Ascending aorta (tissue), 2 donors: Measurements from ENCODE around the gene MAP7. TPM values are rescaled to one million over a fixed set of nuclear protein-coding genes. Genes with fewer than 3 reads are reported as not detected.

ENCODE experiments used
- DNase-seq, 2 donors: peaks; one replicate each; pipeline ENCODE4 v3.0.0-alpha.2; 2019; ENCODE audit warnings: low spot score in 2 of 2
- H3K27ac ChIP-seq, 2 donors: fragments of 200-600 bp; sonication (generic); one replicate each; pipeline ENCODE4 v1.5.1; 2016 to 2017; ENCODE audit warnings: mild to moderate bottlenecking in 1 of 2
- H3K27me3 ChIP-seq: fragments of 200-600 bp; sonication (generic); one replicate; pipeline ENCODE4 v1.5.1; 2017
- H3K36me3 ChIP-seq, 2 donors: fragments of 200-600 bp; sonication (generic); one replicate each; pipeline ENCODE4 v1.5.1; 2016
- H3K4me1 ChIP-seq, 2 donors: fragments of 200-600 bp; sonication (generic); one replicate each; pipeline ENCODE4 v1.5.1; 2016 to 2017; ENCODE audit warnings: mild to moderate bottlenecking in 1 of 2
- H3K4me3 ChIP-seq, 2 donors: fragments of 200-600 bp; sonication (generic); one replicate each; pipeline ENCODE4 v1.5.1; 2016 to 2017; ENCODE audit warnings: mild to moderate bottlenecking in 1 of 2
- H3K9me3 ChIP-seq, 2 donors: fragments of 200-600 bp; sonication (generic); one replicate each; pipeline ENCODE4 v1.5.1; 2016
- intact Hi-C: fragments of 100-400 bp; cut with DNase I; formaldehyde crosslinking; loops from one replicate; pipeline ENCODE4 v1.15.1; 2023
- total RNA-seq: library from RNA; depleted of rRNA; stranded (reverse); fragments of >200 nt; gene quantifications from one replicate; pipeline ENCODE4 v1.1.0, GENCODE V29; 2016
- TF ChIP-seq, protein P1 (sequence below), 3 experiments: fragments of 200-600 bp in 2 of 3; fragments of 450-650 bp in 1 of 3; sonication (generic) in 2 of 3; IDR thresholded peaks; one replicate each; pipeline ENCODE4 v1.5.1; 2016 to 2019; ENCODE audit warnings: antibody characterized with exemption in 3 of 3, mild to moderate bottlenecking in 1 of 3, moderate library complexity in 1 of 3

The MAP7 gene
- total RNA-seq, 1 donor from 2014 or later = not detected

- no peaks in the 10 kb centered on the region for H3K27me3 ChIP-seq
- no peaks in the 10 kb centered on the region for H3K9me3 ChIP-seq
- TF ChIP-seq, protein P1, sequence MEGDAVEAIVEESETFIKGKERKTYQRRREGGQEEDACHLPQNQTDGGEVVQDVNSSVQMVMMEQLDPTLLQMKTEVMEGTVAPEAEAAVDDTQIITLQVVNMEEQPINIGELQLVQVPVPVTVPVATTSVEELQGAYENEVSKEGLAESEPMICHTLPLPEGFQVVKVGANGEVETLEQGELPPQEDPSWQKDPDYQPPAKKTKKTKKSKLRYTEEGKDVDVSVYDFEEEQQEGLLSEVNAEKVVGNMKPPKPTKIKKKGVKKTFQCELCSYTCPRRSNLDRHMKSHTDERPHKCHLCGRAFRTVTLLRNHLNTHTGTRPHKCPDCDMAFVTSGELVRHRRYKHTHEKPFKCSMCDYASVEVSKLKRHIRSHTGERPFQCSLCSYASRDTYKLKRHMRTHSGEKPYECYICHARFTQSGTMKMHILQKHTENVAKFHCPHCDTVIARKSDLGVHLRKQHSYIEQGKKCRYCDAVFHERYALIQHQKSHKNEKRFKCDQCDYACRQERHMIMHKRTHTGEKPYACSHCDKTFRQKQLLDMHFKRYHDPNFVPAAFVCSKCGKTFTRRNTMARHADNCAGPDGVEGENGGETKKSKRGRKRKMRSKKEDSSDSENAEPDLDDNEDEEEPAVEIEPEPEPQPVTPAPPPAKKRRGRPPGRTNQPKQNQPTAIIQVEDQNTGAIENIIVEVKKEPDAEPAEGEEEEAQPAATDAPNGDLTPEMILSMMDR (IDR thresholded peaks at IDR 0.05) = no peak
- H3K4me3 ChIP-seq = no peak overlapping the region
- no peaks in the 10 kb centered on the region for H3K36me3 ChIP-seq
- no peak overlapping the region for H3K27ac ChIP-seq
- no peaks in the 10 kb centered on the region for H3K4me1 ChIP-seq
- DNase-seq = no peak
- intact Hi-C loops = no loop called here
Observed at GRCh38 chr6:136341967-136342366, 208.3 kb downstream of the MAP7 start.

GRCh38 chr6:136341367-136341766 is 208.9 kb downstream of the MAP7 start:
- Histone ChIP-seq H3K4me1 (no peaks in the 10 kb centered on the region), H3K27ac (no peak overlapping the region), H3K4me3 (no peak overlapping the region), H3K9me3 (no peaks in the 10 kb centered on the region), H3K36me3 (no peaks in the 10 kb centered on the region), H3K27me3 (no peaks in the 10 kb centered on the region)
- intact Hi-C loops = no loop called here
- no peak for DNase-seq
- TF ChIP-seq, protein P1 (IDR thresholded peaks at IDR 0.05) = no peak

DNA sequence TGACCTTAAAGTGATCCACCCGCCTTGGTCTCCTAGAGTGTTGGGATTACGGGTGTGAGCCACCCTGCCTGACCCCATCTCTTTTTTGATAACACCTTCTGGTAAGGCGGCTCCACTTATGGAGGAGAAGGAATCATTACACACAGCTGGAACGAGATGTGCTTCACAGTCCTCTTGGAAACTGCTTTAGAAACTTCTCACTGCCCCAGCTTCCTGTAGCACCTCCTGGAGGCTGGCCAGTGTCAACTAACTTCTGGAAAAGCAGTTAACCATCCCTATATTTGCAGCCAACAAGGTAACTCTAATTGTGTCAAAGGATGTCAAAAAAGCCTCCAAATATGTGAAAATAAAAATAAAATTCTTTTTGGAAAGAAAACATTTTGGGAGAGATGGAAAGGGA is 211.7 kb downstream of the MAP7 start:
- no peak overlapping the region for H3K27ac ChIP-seq

DNA sequence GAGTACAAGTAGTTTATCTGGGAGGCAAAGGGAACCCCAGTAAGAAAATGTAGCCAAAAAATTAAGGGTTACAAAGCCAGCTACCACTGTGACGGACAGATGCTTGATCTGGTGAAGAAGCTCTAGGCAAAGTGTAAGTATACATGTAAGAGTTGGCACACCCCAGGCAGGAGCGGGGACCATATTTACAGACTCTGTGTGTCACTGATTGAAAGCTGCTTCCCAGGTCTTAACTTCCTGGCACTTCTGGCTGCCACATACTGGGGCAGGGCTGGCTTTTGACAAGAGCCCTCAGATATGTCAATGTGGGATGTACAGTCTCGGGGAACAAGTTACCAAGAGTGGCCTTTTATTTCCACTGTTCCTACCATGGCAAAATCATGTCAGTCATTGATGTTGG is 212.6 kb downstream of the MAP7 start:
- Histone ChIP-seq H3K27ac (no peak overlapping the region), H3K27me3 (no peaks in the 10 kb centered on the region), H3K4me3 (no peak overlapping the region), H3K36me3 (no peaks in the 10 kb centered on the region), H3K9me3 (no peaks in the 10 kb centered on the region), H3K4me1 (no peaks in the 10 kb centered on the region)
- DNase-seq = no peak
- intact Hi-C loops = no loop called here
- TF ChIP-seq, protein P1 (IDR thresholded peaks at IDR 0.05) = no peak

More for the DNA sequence above, 211.7 kb downstream of the MAP7 start:
- no peak for DNase-seq
- H3K27me3 ChIP-seq = no peaks in the 10 kb centered on the region
- TF ChIP-seq, protein P1 (IDR thresholded peaks at IDR 0.05) = no peak
- H3K4me3 ChIP-seq = no peak overlapping the region
- no peaks in the 10 kb centered on the region for H3K36me3 ChIP-seq
- no peaks in the 10 kb centered on the region for H3K9me3 ChIP-seq
- intact Hi-C loops = no loop called here
- H3K4me1 ChIP-seq = no peaks in the 10 kb centered on the region

DNA sequence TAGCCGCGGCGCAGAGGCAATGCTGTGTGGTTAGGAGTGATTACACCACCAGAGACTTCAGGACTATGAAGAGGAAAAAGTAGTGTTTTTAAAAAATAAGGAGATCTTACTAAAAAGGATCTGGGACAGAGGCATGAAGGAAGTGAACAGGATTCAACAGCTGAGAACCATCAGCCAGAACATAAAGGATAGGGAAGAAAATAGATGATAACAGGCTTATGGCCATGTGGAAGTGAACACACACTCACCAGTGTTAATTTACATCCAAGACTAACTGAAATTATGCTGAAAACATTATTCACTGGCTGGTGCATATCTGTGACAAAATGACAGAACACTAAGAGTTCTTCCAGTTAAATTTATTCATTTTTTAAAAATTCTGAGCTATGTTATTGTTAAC is 213.1 kb downstream of the MAP7 start:
- Histone ChIP-seq H3K9me3 (no peaks in the 10 kb centered on the region), H3K36me3 (no peaks in the 10 kb centered on the region), H3K27ac (no peak overlapping the region), H3K27me3 (no peaks in the 10 kb centered on the region), H3K4me1 (no peaks in the 10 kb centered on the region), H3K4me3 (no peak overlapping the region)
- no peak for DNase-seq
- TF ChIP-seq, protein P1 (IDR thresholded peaks at IDR 0.05) = no peak
- intact Hi-C loops = no loop called here

GRCh38 chr6:136335736-136336363 is 214.4 kb downstream of the MAP7 start:
- TF ChIP-seq, protein P1 (IDR thresholded peaks at IDR 0.05) = no peak
- Histone ChIP-seq H3K9me3 (no peaks in the 10 kb centered on the region), H3K27me3 (no peaks in the 10 kb centered on the region), H3K27ac (no peak overlapping the region), H3K36me3 (no peaks in the 10 kb centered on the region), H3K4me1 (no peaks in the 10 kb centered on the region), H3K4me3 (no peak overlapping the region)
- no peak for DNase-seq
- intact Hi-C loops = no loop called here
